DMS53 (cell line): ENCODE results near the gene PLCB1.

Experiments used
- DNase-seq: peaks from one replicate; lab custom pipeline; 2025; lab: John Stamatoyannopoulos, UW

The PLCB1 gene

GRCh38 chr20:8212286-8212685 lies 80.2 kb downstream of the PLCB1 start:
- DNase-seq, result no peak

- no peak for DNase-seq
These were observed 81.2 kb downstream of the PLCB1 start for GRCh38 chr20:8213270-8213669.

GRCh38 chr20:8213831-8214587 lies 81.9 kb downstream of the PLCB1 start:
- no peak for DNase-seq

GRCh38 chr20:8215361-8215781 lies 83.3 kb downstream of the PLCB1 start:
- no peak for DNase-seq

- DNase-seq, result no peak
These were observed 84.5 kb downstream of the PLCB1 start for GRCh38 chr20:8216375-8217200.

GRCh38 chr20:8218861-8219260 lies 86.8 kb downstream of the PLCB1 start:
- no peak for DNase-seq

GRCh38 chr20:8219403-8219802 lies 87.3 kb downstream of the PLCB1 start:
- DNase-seq, result no peak

GRCh38 chr20:8220716-8221115 lies 88.7 kb downstream of the PLCB1 start:
- no peak for DNase-seq

GRCh38 chr20:8221887-8222419 lies 89.9 kb downstream of the PLCB1 start:
- DNase-seq, result no peak

GRCh38 chr20:8223091-8223870 lies 91.2 kb downstream of the PLCB1 start:
- no peak for DNase-seq

- DNase-seq, result no peak
These were observed 93.6 kb downstream of the PLCB1 start for GRCh38 chr20:8225658-8226057.

- no peak for DNase-seq
These were observed 94.0 kb downstream of the PLCB1 start for GRCh38 chr20:8226106-8226505.

- no peak for DNase-seq
These were observed 95.2 kb downstream of the PLCB1 start for GRCh38 chr20:8227293-8227692.

GRCh38 chr20:8228315-8228714 lies 96.2 kb downstream of the PLCB1 start:
- no peak for DNase-seq

GRCh38 chr20:8229090-8229489 lies 97.0 kb downstream of the PLCB1 start:
- DNase-seq, result no peak

GRCh38 chr20:8231038-8231437 lies 99.0 kb downstream of the PLCB1 start:
- no peak for DNase-seq

- DNase-seq, result no peak
These were observed 100.3 kb downstream of the PLCB1 start for GRCh38 chr20:8232332-8232731.

- DNase-seq, result no peak
These were observed 102.5 kb downstream of the PLCB1 start for GRCh38 chr20:8234580-8234979.

GRCh38 chr20:8242066-8242465 lies 110.0 kb downstream of the PLCB1 start:
- no peak for DNase-seq

GRCh38 chr20:8242827-8243724 lies 111.0 kb downstream of the PLCB1 start:
- no peak for DNase-seq

GRCh38 chr20:8244637-8245036 lies 112.6 kb downstream of the PLCB1 start:
- peak; percentile 40 for DNase-seq
